GM10266 (cell line): ENCODE data around the gene DLGAP4.
"Not testable (repeated sequence)": the region's sequence is repeated elsewhere in the genome, so short reads cannot be mapped to it uniquely, and the experiment has no call there.

Experiments used
- DNase-seq: peaks from one replicate; pipeline ENCODE4 v3.0.0; 2012; ENCODE audit errors: extremely low spot score
- CTCF ChIP-seq: IDR thresholded peaks from 2 replicates; pipeline ENCODE4 v1.5.1; 2012; ENCODE audit warnings: mild to moderate bottlenecking, low read depth; ENCODE audit not compliant: control insufficient read depth, insufficient read depth; ENCODE audit errors: missing control alignments

Gene DLGAP4

GRCh38 chr20:36550790-36551299 lies 244.7 kb downstream of the DLGAP4 start:
- TF ChIP-seq CTCF, result no peak
- DNase-seq, result no peak

- DNase-seq, result no peak
- TF ChIP-seq CTCF, result no peak
Observed at GRCh38 chr20:36555248-36555647, 249.1 kb downstream of the DLGAP4 start.

- DNase-seq, result no peak
- no peak for TF ChIP-seq CTCF
Observed at GRCh38 chr20:36562724-36563123, 256.6 kb downstream of the DLGAP4 start.

GRCh38 chr20:36563374-36563773 lies 257.2 kb downstream of the DLGAP4 start:
- no peak for TF ChIP-seq CTCF
- no peak for DNase-seq

DNA sequence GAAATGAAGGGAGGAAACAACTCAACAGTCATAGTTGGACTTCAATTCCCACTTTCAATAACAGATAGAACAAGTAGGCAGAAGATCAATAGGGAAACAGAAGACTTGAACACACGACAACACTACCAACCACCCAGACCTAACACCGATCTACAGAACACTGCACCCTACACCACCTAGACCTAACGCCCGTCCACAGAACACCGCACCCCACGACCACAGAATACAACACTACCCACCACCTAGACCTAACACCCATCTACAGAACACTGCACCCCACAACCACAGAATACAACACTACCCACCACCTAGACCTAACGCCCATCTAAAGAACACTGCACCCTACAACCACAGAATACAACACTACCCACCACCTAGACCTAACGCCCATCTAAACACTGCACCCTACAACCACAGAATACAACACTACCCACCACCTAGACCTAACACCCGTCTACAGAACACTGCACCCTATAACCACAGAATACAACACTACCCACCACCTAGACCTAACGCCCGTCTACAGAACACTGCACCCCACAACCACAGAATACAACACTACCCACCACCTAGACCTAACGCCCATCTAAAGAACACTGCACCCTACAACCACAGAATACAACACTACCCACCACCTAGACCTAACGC lies 258.1 kb downstream of the DLGAP4 start:
- DNase-seq, result not testable (repeated sequence)

DNA sequence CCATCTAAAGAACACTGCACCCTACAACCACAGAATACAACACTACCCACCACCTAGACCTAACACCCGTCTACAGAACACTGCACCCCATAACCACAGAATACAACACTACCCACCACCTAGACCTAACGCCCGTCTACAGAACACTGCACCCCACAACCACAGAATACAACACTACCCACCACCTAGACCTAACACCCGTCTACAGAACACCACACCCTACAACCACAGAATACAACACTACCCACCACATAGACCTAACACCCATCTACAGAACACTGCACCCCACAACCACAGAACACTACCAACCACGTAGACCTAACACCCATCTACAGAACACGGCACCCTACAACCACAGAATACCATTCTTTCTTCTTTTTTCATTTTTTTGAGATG lies 258.6 kb downstream of the DLGAP4 start:
- not testable (repeated sequence) for DNase-seq

GRCh38 chr20:36565520-36565919 lies 259.4 kb downstream of the DLGAP4 start:
- no peak for DNase-seq
- no peak for TF ChIP-seq CTCF

GRCh38 chr20:36569847-36570429 lies 263.8 kb downstream of the DLGAP4 start:
- TF ChIP-seq CTCF, result no peak
- no peak for DNase-seq
